ENCODE measurements around the gene ZNF516. TPM values are rescaled to one million over a fixed set of nuclear protein-coding genes. Genes with fewer than 3 reads are reported as not detected.

Gene ZNF516
- total and polyA plus RNA-seq, 2 of the 4 experiments (the other 2 are of a cell fraction), result 7.9 to 16.9 TPM

- no peak overlapping the region for H3K27ac ChIP-seq (ENCODE audit: insufficient read depth, low read length)
- H2AK5ac ChIP-seq (ENCODE audit: low read depth, low read length), result no peak overlapping the region
- in situ Hi-C loops (cut with MboI; ENCODE audit: low sequenced_read_pairs), result no loop called here
- no peak overlapping the region for H3K9ac ChIP-seq (ENCODE audit: low read depth, low read length)
- BruUV-seq (replicated peaks), result no TSS peak
- DNase-seq (no peak), ATAC-seq (ENCODE audit: low read depth) (no peak)
- peaks cover 56% of the 10 kb centered on the region for H4K20me1 ChIP-seq (ENCODE audit: insufficient read depth, low read length)
- CTCF ChIA-PET, result no interaction called here
- no peaks in the 10 kb centered on the region for H3K27me3 ChIP-seq (ENCODE audit: control insufficient read depth, insufficient read depth, low read length)
- POLR2A ChIA-PET (ENCODE audit: unreplicated experiment), result no interaction called here
- H3K4me3 ChIP-seq (ENCODE audit: insufficient read depth, low read depth, low read length), result no peak overlapping the region
- H3K36me3 ChIP-seq (ENCODE audit: control insufficient read depth, insufficient read depth, low read length), result peaks cover 32% of the 10 kb centered on the region; the same call in 1 of the 2 replicates
- H2BK120ac ChIP-seq (ENCODE audit: low read depth, low read length), result no peak overlapping the region
- TF ChIP-seq MAFK (IDR thresholded peaks at IDR 0.05; ENCODE audit: low read depth, low read length) (no peak), FOS (IDR thresholded peaks at IDR 0.05; ENCODE audit: low read depth, low read length) (no peak), NFE2L2 (IDR thresholded peaks at IDR 0.05; ENCODE audit: low read depth, low read length) (no peak), MXI1 (IDR thresholded peaks at IDR 0.05; ENCODE audit: borderline replicate concordance, low read depth, low read length) (no peak), USF2 (IDR thresholded peaks at IDR 0.05; ENCODE audit: low read depth, low read length) (no peak), CHD1 (IDR thresholded peaks at IDR 0.05; ENCODE audit: low read depth, low read length) (no peak)
- TF ChIP-seq, protein P1, sequence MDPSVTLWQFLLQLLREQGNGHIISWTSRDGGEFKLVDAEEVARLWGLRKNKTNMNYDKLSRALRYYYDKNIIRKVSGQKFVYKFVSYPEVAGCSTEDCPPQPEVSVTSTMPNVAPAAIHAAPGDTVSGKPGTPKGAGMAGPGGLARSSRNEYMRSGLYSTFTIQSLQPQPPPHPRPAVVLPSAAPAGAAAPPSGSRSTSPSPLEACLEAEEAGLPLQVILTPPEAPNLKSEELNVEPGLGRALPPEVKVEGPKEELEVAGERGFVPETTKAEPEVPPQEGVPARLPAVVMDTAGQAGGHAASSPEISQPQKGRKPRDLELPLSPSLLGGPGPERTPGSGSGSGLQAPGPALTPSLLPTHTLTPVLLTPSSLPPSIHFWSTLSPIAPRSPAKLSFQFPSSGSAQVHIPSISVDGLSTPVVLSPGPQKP (IDR thresholded peaks at IDR 0.05; ENCODE audit: borderline replicate concordance, low read depth, low read length), result no peak
- H4K8ac ChIP-seq (ENCODE audit: low read depth in 2 of 2, low read length in 2 of 2), result no peak overlapping the region
- 97% methylated on average over 5 of the region's 19 CpGs; no CpG with 5 or more reads in 1 of the 2 experiments for WGBS, 2 experiments (ENCODE audit: extremely low coverage in 2 of 2, insufficient read length in 1 of 2)
- H3K14ac ChIP-seq (replicated peaks; ENCODE audit: low read depth, low read length), result no peak overlapping the region
- no peak overlapping the region for H3K56ac ChIP-seq (ENCODE audit: extremely low read depth, insufficient read depth, low read length)
- no peak overlapping the region for H2AFZ ChIP-seq (replicated peaks; ENCODE audit: low read length, poor library complexity)
- H3K4me2 ChIP-seq (ENCODE audit: low read depth, low read length), result no peak overlapping the region
- intact Hi-C loops (cut with micrococcal nuclease), result no loop called here
- H4K91ac ChIP-seq (ENCODE audit: insufficient read depth, low read depth, low read length), result no peak overlapping the region
- no peak overlapping the region for H3K23ac ChIP-seq (ENCODE audit: low read depth, low read length)
- dilution Hi-C loops (cut with HindIII; ENCODE audit: low sequenced_read_pairs, unreplicated experiment), result no loop called here
- no peak overlapping the region for H4K5ac ChIP-seq (ENCODE audit: low read depth, low read length)
- H2AK9ac ChIP-seq (replicated peaks; ENCODE audit: low read depth, low read length, poor library complexity), result no peak overlapping the region
- peaks cover 15% of the 10 kb centered on the region for H3K4me1 ChIP-seq (ENCODE audit: control insufficient read depth, insufficient read depth, low read length)
- no peak overlapping the region for H2BK15ac ChIP-seq (ENCODE audit: low read depth, low read length)
- H3K9me1 ChIP-seq (ENCODE audit: insufficient read depth, low read length), result peaks cover 15% of the 10 kb centered on the region
- peaks cover 29 to 67% of the 10 kb centered on the region in 2 experiments for H3K79me1 ChIP-seq (ENCODE audit: low read depth in 1 of 2, low read length in 2 of 2)
- no peaks in the 10 kb centered on the region for H3K9me3 ChIP-seq (ENCODE audit: control insufficient read depth, insufficient read depth, low read length)
- no peak overlapping the region for H3K18ac ChIP-seq (ENCODE audit: low read depth, low read length)
- no peak overlapping the region for H2BK5ac ChIP-seq (ENCODE audit: low read depth, low read length, poor library complexity, severe bottlenecking)
- H3K4ac ChIP-seq (ENCODE audit: low read depth, low read length), result no peak overlapping the region
- H2BK20ac ChIP-seq (ENCODE audit: low read depth, low read length), result no peak overlapping the region
Measured at GRCh38 chr18:76380127-76380729, 114.8 kb downstream of the ZNF516 start.
